Body of pancreas (tissue), 4 donors: Measurements from ENCODE around the gene NUDT19. TPM values are rescaled to one million over a fixed set of nuclear protein-coding genes. Genes with fewer than 3 reads are reported as not detected.
"Not testable (repeated sequence)": the region's sequence is repeated elsewhere in the genome, so short reads cannot be mapped to it uniquely, and the experiment has no call there.

Experiments used
- ATAC-seq: fragments of 150-250 bp; one replicate; pipeline ENCODE4 v1.9.1; 2016
- DNase-seq, 4 donors: peaks; one replicate each; pipeline ENCODE4 v3.0.0-alpha.2; 2019
- H3K27ac ChIP-seq, 4 donors: fragments of 200-600 bp; sonication (generic); 1 replicate in 3 of 4; 2 replicates in 1 of 4; pipeline versions ENCODE4 v1.5.1 to v1.6.1; 2016 to 2019; ENCODE audit warnings: mild to moderate bottlenecking in 1 of 4, mixed read lengths in 1 of 4, moderate library complexity in 1 of 4
- H3K27me3 ChIP-seq, 2 donors: fragments of 200-600 bp; sonication (generic); one replicate each; pipeline ENCODE4 v1.6.0; 2016; ENCODE audit warnings: mild to moderate bottlenecking in 1 of 2
- H3K36me3 ChIP-seq, 2 donors: fragments of 200-600 bp; sonication (generic); replicated peaks in 1 of 2; 2 replicates each; pipeline ENCODE4 v1.5.1; 2016; ENCODE audit warnings: low read depth in 2 of 2; ENCODE audit not compliant: insufficient read depth in 1 of 2
- H3K4me1 ChIP-seq: fragments of 200-600 bp; sonication (generic); one replicate; pipeline ENCODE4 v1.6.0; 2016
- H3K4me3 ChIP-seq, 2 donors: fragments of 200-600 bp; sonication (generic); 1 replicate in 1 of 2; 2 replicates in 1 of 2; pipeline ENCODE4 v1.5.1; 2016 to 2019
- H3K9me3 ChIP-seq, 3 donors: fragments of 200-600 bp; sonication (generic); 1 replicate in 2 of 3; 2 replicates in 1 of 3; pipeline ENCODE4 v1.5.1; 2016
- CTCF ChIP-seq, 7 experiments: fragments of 450-650 bp in 4 of 7; fragments of 200-600 bp in 3 of 7; sonication (generic) in 3 of 7; IDR thresholded peaks; one replicate each; pipeline ENCODE4 v1.5.1; 2016 to 2019; ENCODE audit warnings: antibody characterized with exemption in 7 of 7
- POLR2A ChIP-seq, 3 donors: fragments of 450-650 bp; IDR thresholded peaks; one replicate each; pipeline ENCODE4 v1.6.1; 2016; ENCODE audit warnings: antibody characterized with exemption in 3 of 3, mild to moderate bottlenecking in 2 of 3
- WGBS, 2 donors: methylation state at CpG; one replicate each; pipeline ENCODE4 v1.1.5; 2017; 5-methylcytosine and 5-hydroxymethylcytosine counted together
- intact Hi-C: fragments of 100-400 bp; cut with DNase I; formaldehyde crosslinking; loops from one replicate; pipeline ENCODE4 v1.15.1; 2023
- total RNA-seq, 2 donors: library from RNA; depleted of rRNA; stranded (reverse); fragments of >200 nt; gene quantifications; one replicate each; pipeline ENCODE4 v1.1.0, GENCODE V29; 2016

Gene NUDT19
- total RNA-seq, 2 donors from 2014 or later, result 2.3 to 3.9 TPM

GRCh38 chr19:32650671-32651070, 41.0 kb upstream of the NUDT19 start:
- Histone ChIP-seq H3K27me3 (no peaks in the 10 kb centered on the region), H3K27ac (no peak overlapping the region), H3K4me3 (no peak overlapping the region), H3K9me3 (no peaks in the 10 kb centered on the region), H3K36me3 (peaks cover 0 to 5% of the 10 kb centered on the region in 2 donors), H3K4me1 (peaks cover 18% of the 10 kb centered on the region)
- WGBS, 2 donors, result 76 to 91% methylated on average over 5 of the region's 5 CpGs
- TF ChIP-seq CTCF (IDR thresholded peaks at IDR 0.05), result no peak
- no peak for TF ChIP-seq POLR2A (IDR thresholded peaks at IDR 0.05)
- DNase-seq (no peak), ATAC-seq (no peak)
- intact Hi-C loops, result no loop called here

- no peak overlapping the region for H3K4me3 ChIP-seq
- ATAC-seq (no peak), DNase-seq (no peak)
- H3K27me3 ChIP-seq, result no peaks in the 10 kb centered on the region
- no peak overlapping the region for H3K27ac ChIP-seq
- TF ChIP-seq POLR2A (IDR thresholded peaks at IDR 0.05) (no peak), CTCF (IDR thresholded peaks at IDR 0.05) (no peak)
- H3K9me3 ChIP-seq, result no peaks in the 10 kb centered on the region
- 67 to 90% methylated on average over 7 to 8 of the region's 8 CpGs for WGBS, 2 donors
- H3K36me3 ChIP-seq, result peaks cover 0 to 5% of the 10 kb centered on the region in 2 donors
- intact Hi-C loops, result no loop called here
- H3K4me1 ChIP-seq, result peaks cover 18% of the 10 kb centered on the region
These were observed 39.9 kb upstream of the NUDT19 start for GRCh38 chr19:32651729-32652140.

- ATAC-seq, H3K36me3 ChIP-seq, intact Hi-C loops, DNase-seq, H3K4me3 ChIP-seq, H3K9me3 ChIP-seq, H3K27me3 ChIP-seq: not testable (repeated sequence)
- peak overlapping the region in 1 of 4 donors; percentile 44 for H3K27ac ChIP-seq
- peaks cover 18% of the 10 kb centered on the region for H3K4me1 ChIP-seq
- WGBS, 2 donors, result 93 to 95% methylated on average over 13 of the region's 13 CpGs
These were observed 39.3 kb upstream of the NUDT19 start for GRCh38 chr19:32652331-32652730.

GRCh38 chr19:32652894-32653598, 38.6 kb upstream of the NUDT19 start:
- peak overlapping the region in 3 of 4 donors; percentile 25 to 51 (median 44) for H3K27ac ChIP-seq
- TF ChIP-seq POLR2A (IDR thresholded peaks at IDR 0.05) (no peak), CTCF (IDR thresholded peaks at IDR 0.05) (no peak)

GRCh38 chr19:32653599-32653915, 38.1 kb upstream of the NUDT19 start:
- no peak for DNase-seq
- Histone ChIP-seq H3K4me3 (no peak overlapping the region), H3K9me3 (no peaks in the 10 kb centered on the region), H3K4me1 (peaks cover 18% of the 10 kb centered on the region), H3K27me3 (no peaks in the 10 kb centered on the region), H3K36me3 (peaks cover 0 to 3% of the 10 kb centered on the region in 2 donors), H3K27ac (peak overlapping the region in 3 of 4 donors; percentile 25 to 51 (median 44))
- intact Hi-C loops, result no loop called here
- TF ChIP-seq POLR2A (IDR thresholded peaks at IDR 0.05), result no peak
- no peak for TF ChIP-seq CTCF (IDR thresholded peaks at IDR 0.05)
- WGBS, 2 donors, result 77 to 88% methylated on average over 7 to 13 of the region's 15 CpGs
- ATAC-seq, result no peak

More at GRCh38 chr19:32652894-32653598, 38.6 kb upstream of the NUDT19 start:
- Histone ChIP-seq H3K27me3 (no peaks in the 10 kb centered on the region), H3K36me3 (peaks cover 0 to 3% of the 10 kb centered on the region in 2 donors), H3K4me1 (peaks cover 18% of the 10 kb centered on the region), H3K4me3 (no peak overlapping the region), H3K9me3 (no peaks in the 10 kb centered on the region)
- intact Hi-C loops, result no loop called here
- ATAC-seq (peak; percentile 70), DNase-seq (peak; percentile 80 to 90 (median 84))
- 38 to 46% methylated on average over 8 to 12 of the region's 12 CpGs for WGBS, 2 donors

- H3K27ac ChIP-seq, ATAC-seq, intact Hi-C loops, H3K9me3 ChIP-seq, H3K27me3 ChIP-seq, H3K4me3 ChIP-seq, DNase-seq, H3K36me3 ChIP-seq: not testable (repeated sequence)
- peaks cover 18% of the 10 kb centered on the region for H3K4me1 ChIP-seq
- 97 to 99% methylated on average over 8 of the region's 8 CpGs for WGBS, 2 donors
These were observed 35.2 kb upstream of the NUDT19 start for GRCh38 chr19:32656379-32656778.
